A204.1 (cell line): Measurements from ENCODE around the gene BTBD7.

Experiments
- FAIRE-seq: peaks from 2 replicates; lab custom pipeline; 2012; peaks lifted over from hg19 to GRCh38; lab: Jason Lieb, UNC

The BTBD7 gene

GRCh38 chr14:93328546-93328945, 4.3 kb downstream of the BTBD7 start:
- no peak for FAIRE-seq

GRCh38 chr14:93326196-93326595, 6.6 kb downstream of the BTBD7 start:
- FAIRE-seq: no peak

- FAIRE-seq: no peak
These were observed 9.1 kb downstream of the BTBD7 start for GRCh38 chr14:93323600-93324174.

GRCh38 chr14:93322929-93323599, 9.8 kb downstream of the BTBD7 start:
- FAIRE-seq: no peak

- no peak for FAIRE-seq
These were observed 12.3 kb downstream of the BTBD7 start for GRCh38 chr14:93320489-93320888.

- FAIRE-seq: no peak
These were observed 12.9 kb downstream of the BTBD7 start for GRCh38 chr14:93319958-93320357.

GRCh38 chr14:93319494-93319893, 13.3 kb downstream of the BTBD7 start:
- no peak for FAIRE-seq

- no peak for FAIRE-seq
These were observed 13.9 kb downstream of the BTBD7 start for GRCh38 chr14:93318927-93319326.

- FAIRE-seq: no peak
These were observed 14.7 kb downstream of the BTBD7 start for GRCh38 chr14:93317875-93318807.

DNA sequence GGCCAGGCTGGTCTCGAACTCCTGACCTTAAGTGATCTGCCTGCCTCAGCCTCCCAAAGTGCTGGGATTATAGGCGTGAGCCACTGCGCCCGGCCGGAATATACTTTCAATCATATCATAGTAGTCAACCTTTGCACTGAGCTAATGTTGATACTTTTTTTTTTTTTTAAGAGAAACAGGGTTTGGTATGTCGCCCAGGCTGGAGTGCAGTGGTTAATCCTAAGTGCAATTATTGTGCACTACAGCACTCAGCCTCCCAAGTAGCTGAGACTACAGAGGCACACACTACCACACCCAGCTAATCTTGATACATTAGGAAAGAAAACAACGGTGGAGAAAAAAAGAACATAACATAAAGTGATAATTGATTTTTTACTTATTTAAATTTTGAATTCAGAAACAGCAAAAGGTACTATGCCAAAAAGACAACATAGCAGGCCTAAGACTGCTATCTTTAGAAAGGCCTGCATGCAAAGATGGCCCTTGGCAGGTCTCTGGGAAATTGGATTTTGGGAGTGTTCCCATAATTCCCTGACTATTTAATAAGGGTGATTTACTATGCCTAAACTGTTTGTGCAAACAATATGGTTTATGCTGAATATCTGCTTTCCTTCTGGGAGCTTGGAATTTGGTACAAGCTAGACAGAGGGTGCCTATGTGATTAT, 15.5 kb downstream of the BTBD7 start:
- FAIRE-seq: no peak

GRCh38 chr14:93316716-93317115, 16.1 kb downstream of the BTBD7 start:
- no peak for FAIRE-seq

DNA sequence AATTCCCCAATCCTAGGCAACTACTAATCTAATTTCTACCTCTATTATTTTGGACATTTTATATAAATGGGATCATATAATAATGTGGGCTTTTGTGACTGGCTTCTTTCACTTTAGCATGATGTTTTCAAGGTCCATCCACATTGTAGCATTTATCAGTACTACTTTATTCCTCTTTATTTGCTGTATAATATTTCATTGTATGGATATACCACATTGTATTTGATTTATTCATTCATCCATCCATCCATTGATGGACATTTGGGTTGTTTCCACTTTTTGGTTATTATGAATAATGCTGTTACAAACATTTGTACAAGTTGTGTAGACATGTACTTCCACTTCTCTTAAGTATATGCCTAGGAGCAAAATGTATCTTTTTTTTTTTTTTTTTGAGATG, 17.3 kb downstream of the BTBD7 start:
- FAIRE-seq: peak; percentile 9

DNA sequence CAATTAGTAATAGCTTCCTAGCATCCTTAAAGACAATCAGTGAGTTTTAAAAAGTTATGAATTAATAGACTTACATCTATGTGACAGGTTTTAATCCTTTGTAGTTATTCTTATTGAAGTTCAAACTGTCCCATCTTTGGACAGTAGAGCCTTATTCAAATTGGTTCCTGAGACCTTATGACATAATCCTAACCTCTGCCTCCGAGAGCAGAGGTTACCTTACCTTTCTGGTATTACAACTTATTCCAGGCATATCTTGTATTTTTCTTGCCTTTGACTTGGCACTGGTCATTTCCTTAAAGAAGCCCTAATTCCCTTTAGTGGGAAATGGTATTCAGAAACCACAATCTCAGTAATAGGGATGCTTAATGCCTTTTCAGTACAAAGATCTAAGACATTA, 21.8 kb downstream of the BTBD7 start:
- FAIRE-seq: no peak

- no peak for FAIRE-seq
These were observed 23.3 kb downstream of the BTBD7 start for GRCh38 chr14:93309427-93309966.

GRCh38 chr14:93308686-93309345, 24.0 kb downstream of the BTBD7 start:
- FAIRE-seq: no peak

DNA sequence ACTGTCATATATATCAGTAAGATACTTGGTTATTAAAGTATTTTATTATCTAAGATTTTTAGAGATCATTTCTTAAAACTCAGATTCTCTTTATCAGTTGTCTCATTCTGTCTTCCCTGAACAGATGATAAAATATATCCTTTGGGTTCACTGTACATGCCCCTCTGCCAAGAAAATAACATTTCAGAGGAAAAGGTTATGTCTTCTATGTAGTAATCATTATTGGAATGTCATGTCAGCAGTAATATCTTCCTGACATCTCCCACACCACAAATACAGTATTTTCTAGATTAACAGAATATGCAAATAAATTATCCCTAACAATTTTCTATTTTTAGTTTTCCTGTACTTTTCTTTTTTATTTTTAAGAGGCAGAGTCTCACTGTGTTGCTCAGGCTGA, 26.0 kb downstream of the BTBD7 start:
- FAIRE-seq: no peak

DNA sequence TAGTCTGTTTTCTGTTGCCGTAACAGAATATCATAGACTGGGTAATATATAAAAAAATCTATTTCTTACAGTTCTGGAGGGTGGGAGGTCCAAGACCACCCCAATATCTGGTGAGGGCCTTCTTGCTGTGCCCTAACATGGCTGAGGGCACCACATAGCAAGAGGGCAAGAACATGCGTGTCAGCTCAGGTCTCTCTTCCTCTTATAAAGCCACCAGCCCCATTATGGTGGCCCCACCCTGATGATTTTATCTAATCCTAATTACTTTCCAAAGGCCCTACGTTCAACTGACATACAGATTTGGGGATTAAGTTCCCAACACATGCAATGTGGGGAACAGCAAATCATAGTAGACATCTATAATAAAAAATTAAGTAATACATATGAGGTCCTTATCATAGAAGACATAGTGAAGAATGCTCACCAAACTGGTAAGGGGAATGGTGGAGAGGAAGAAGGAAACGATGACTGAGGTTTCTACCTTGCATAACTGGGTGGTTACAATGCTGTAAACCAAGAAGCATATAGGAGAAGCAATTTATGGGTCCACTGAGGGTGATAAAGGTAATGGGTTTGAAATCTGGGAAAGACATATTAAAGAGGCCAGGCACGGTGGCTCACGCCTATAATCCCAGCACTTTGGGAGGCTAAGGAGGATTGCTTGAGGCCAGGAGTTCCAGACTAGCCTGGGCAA, 27.0 kb downstream of the BTBD7 start:
- FAIRE-seq: no peak

DNA sequence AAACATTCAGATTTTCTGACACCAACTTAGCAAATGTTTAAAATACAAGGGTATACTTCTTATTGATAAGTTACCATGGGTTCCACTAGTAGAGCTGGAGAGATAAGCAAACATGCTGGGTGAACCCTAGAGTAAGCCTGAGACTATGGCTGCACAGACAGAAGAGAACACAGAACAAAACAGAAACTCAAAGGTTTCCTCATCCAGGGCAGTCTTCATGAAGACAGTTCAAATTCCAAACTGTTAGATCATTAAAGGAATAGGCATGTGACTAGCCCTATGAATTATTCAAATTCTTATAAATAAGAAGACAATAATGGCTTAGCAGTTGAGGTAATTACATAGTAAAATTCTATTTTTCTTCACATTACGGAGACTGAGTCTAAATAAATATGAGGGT, 28.1 kb downstream of the BTBD7 start:
- FAIRE-seq: no peak

DNA sequence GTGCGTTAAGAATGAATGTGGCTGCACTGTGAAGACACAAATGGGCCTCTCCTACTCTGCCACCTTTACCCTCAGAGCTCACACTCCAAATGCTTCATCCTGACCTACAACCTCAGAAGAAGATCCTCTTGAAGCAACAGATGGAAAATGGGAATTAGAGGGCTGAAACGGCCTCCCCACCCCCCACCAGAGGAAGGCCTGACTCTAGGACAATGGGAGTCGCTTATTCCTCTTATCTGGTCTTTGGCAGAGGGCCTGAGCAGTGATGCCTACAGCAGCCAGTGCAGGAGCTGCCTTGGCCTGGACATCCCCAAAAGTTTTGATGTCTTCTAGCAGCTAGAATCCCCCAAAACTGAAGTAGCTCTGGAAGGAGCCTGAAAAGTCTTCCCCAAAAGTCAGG, 29.2 kb downstream of the BTBD7 start:
- FAIRE-seq: no peak

DNA sequence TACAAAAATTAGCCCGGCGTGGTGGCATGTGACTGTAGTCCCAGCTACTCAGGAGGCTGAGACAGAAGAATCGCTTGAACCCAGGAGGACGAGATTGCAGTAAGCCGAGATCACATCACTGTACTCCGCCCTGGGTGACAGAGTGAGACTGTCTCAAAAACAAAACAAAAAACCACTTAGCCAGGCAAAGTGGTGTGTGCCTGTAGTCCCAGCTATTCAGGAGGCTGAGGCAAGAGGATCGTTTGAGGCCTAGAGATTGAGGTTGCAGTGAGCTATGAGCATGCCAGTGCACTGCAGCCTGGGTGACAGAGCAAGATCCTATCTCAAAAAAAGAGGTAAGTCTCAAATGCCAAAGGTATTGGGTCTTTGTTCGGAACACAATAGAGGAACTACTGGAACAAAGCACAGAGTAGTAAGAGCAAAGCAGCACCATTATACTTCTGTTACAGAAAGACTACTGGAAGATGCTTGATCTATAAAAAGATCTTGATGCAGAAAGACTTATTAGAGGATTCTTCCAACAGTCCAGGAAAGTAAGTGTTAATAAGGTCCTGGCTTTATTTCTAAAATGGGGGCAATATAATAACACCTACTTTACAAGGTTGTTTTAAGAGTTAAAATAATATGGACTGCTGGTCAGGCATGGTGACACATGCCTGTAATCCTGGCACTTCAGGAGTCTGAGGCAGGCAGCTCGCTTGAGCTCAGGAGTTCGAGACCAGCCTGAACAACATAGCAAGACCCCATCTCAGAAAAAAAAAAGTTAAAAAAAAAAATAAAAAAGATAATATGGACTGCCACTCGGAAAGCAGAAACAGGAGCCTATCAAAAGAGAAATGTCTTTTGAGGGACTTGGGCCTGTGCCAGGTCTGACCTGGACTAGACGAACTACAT, 29.9 kb downstream of the BTBD7 start:
- no peak for FAIRE-seq
